AG10803 (cell line): ENCODE results near the gene DENND1A.

Experiments used
- DNase-seq: peaks from one replicate; pipeline ENCODE4 v3.0.0; 2010; ENCODE audit warnings: low read depth
- H3K4me3 ChIP-seq: 2 replicates; pipeline ENCODE4 v1.5.1; 2011; ENCODE audit warnings: mild to moderate bottlenecking, low read length, control low read depth
- CTCF ChIP-seq: conservative IDR thresholded peaks from 2 replicates; pipeline ENCODE4 v1.5.1; 2011; ENCODE audit warnings: mild to moderate bottlenecking, low read length, control low read depth, inconsistent platforms

The DENND1A gene

GRCh38 chr9:123346826-123347225 is 583.1 kb downstream of the DENND1A start:
- no peak for TF ChIP-seq CTCF
- H3K4me3 ChIP-seq, result no peak overlapping the region

GRCh38 chr9:123346026-123346425 is 583.9 kb downstream of the DENND1A start:
- no peak for DNase-seq

More at GRCh38 chr9:123346826-123347225, 583.1 kb downstream of the DENND1A start:
- no peak for DNase-seq

GRCh38 chr9:123345567-123345955 is 584.4 kb downstream of the DENND1A start:
- no peak overlapping the region for H3K4me3 ChIP-seq
- no peak for TF ChIP-seq CTCF
- DNase-seq, result no peak

More at GRCh38 chr9:123346026-123346425, 583.9 kb downstream of the DENND1A start:
- H3K4me3 ChIP-seq, result no peak overlapping the region
- no peak for TF ChIP-seq CTCF

GRCh38 chr9:123344192-123344949 is 585.6 kb downstream of the DENND1A start:
- no peak for DNase-seq
- no peak for TF ChIP-seq CTCF
- H3K4me3 ChIP-seq, result no peak overlapping the region

- peak; percentile 43 for DNase-seq
- H3K4me3 ChIP-seq, result no peak overlapping the region
- no peak for TF ChIP-seq CTCF
Observed at GRCh38 chr9:123343443-123344191, 586.3 kb downstream of the DENND1A start.

GRCh38 chr9:123342247-123342646 is 587.7 kb downstream of the DENND1A start:
- DNase-seq, result no peak
- no peak for TF ChIP-seq CTCF
- H3K4me3 ChIP-seq, result no peak overlapping the region

GRCh38 chr9:123341816-123342215 is 588.1 kb downstream of the DENND1A start:
- no peak for TF ChIP-seq CTCF
- H3K4me3 ChIP-seq, result no peak overlapping the region
- DNase-seq, result no peak
